SK-N-SH treated with all-trans-retinoic acid at 6 μM for 48 hours (cell line): Measurements from ENCODE around the gene KRTAP1-3.

Source experiments
- ATAC-seq: fragments of 200-7000 bp; cut with Tn5 transposase; 3 replicates; pipeline ENCODE4 v1.9.1; 2020; ENCODE audit warnings: mild to moderate bottlenecking, moderate library complexity
- ARNTL ChIP-seq: fragments of 450-650 bp; formaldehyde crosslinking; IDR thresholded peaks from 2 replicates; pipeline ENCODE4 v1.5.0; 2020; ENCODE audit warnings: low read depth, mild to moderate bottlenecking, moderate library complexity, borderline replicate concordance
- BACH2 ChIP-seq: fragments of 250-450 bp; sonication (Bioruptor Pico); IDR thresholded peaks from 2 replicates; pipeline ENCODE4 v1.9.0; 2021; ENCODE audit warnings: mild to moderate bottlenecking, borderline replicate concordance
- CSDC2 ChIP-seq: fragments of 250-450 bp; sonication (Bioruptor Pico); IDR thresholded peaks from 2 replicates; pipeline ENCODE4 v1.5.0; 2020; ENCODE audit warnings: mild to moderate bottlenecking, moderate library complexity
- ESRRG ChIP-seq: fragments of 250-450 bp; sonication (Bioruptor Pico); IDR thresholded peaks from 2 replicates; pipeline ENCODE4 v1.6.1; 2021; ENCODE audit warnings: mild to moderate bottlenecking
- GLIS3 ChIP-seq: fragments of 250-450 bp; sonication (Bioruptor Pico); IDR thresholded peaks from 2 replicates; pipeline ENCODE4 v1.5.0; 2020; ENCODE audit warnings: mild to moderate bottlenecking, moderate library complexity
- ISL1 ChIP-seq: fragments of 250-450 bp; sonication (Bioruptor Pico); IDR thresholded peaks from 2 replicates; pipeline ENCODE4 v2.1.2; 2022; ENCODE audit warnings: mild to moderate bottlenecking, moderate library complexity
- OSR1 ChIP-seq: fragments of 250-450 bp; sonication (Bioruptor Pico); IDR thresholded peaks from 2 replicates; pipeline ENCODE4 v1.8.0; 2022; ENCODE audit warnings: moderate library complexity, mild to moderate bottlenecking, inconsistent platforms
- PATZ1 ChIP-seq: fragments of 250-450 bp; sonication (Bioruptor Pico); IDR thresholded peaks from 2 replicates; pipeline ENCODE4 v1.8.0; 2020; ENCODE audit warnings: mild to moderate bottlenecking, moderate library complexity, borderline replicate concordance
- PPARA ChIP-seq: fragments of 250-450 bp; sonication (Bioruptor Pico); IDR thresholded peaks from 2 replicates; pipeline ENCODE4 v1.5.0; 2020; ENCODE audit warnings: mild to moderate bottlenecking, borderline replicate concordance
- RARB ChIP-seq: fragments of 250-450 bp; sonication (Bioruptor Pico); IDR thresholded peaks from 2 replicates; pipeline ENCODE4 v1.8.0; 2021; ENCODE audit warnings: mild to moderate bottlenecking, moderate library complexity
- SNAI2 ChIP-seq: fragments of 250-450 bp; sonication (Bioruptor Pico); IDR thresholded peaks from 2 replicates; pipeline ENCODE4 v1.5.0; 2020; ENCODE audit warnings: mild to moderate bottlenecking, moderate library complexity
- TCF4 ChIP-seq: fragments of 250-450 bp; sonication (Bioruptor Pico); IDR thresholded peaks from 2 replicates; pipeline ENCODE4 v1.8.0; 2021; ENCODE audit warnings: mild to moderate bottlenecking, moderate library complexity, borderline replicate concordance
- TOX ChIP-seq: fragments of 250-450 bp; sonication (Bioruptor Pico); IDR thresholded peaks from 2 replicates; pipeline ENCODE4 v1.8.0; 2021; ENCODE audit warnings: mild to moderate bottlenecking, moderate library complexity, borderline replicate concordance
- TSHZ2 ChIP-seq: fragments of 250-450 bp; sonication (Bioruptor Pico); IDR thresholded peaks from 2 replicates; pipeline ENCODE4 v1.5.0; 2020; ENCODE audit warnings: mild to moderate bottlenecking, moderate library complexity
- ZC3H10 ChIP-seq: fragments of 250-450 bp; sonication (Bioruptor Pico); IDR thresholded peaks from 2 replicates; pipeline ENCODE4 v1.5.1; 2021; ENCODE audit warnings: mild to moderate bottlenecking, moderate library complexity
- ZFP3 ChIP-seq: fragments of 250-450 bp; sonication (Bioruptor Pico); IDR thresholded peaks from 2 replicates; pipeline ENCODE4 v1.5.0; 2020; ENCODE audit warnings: mild to moderate bottlenecking, moderate library complexity
- ZFP30 ChIP-seq: fragments of 450-650 bp; formaldehyde crosslinking; IDR thresholded peaks from 2 replicates; pipeline ENCODE4 v1.5.0; 2022; ENCODE audit warnings: mild to moderate bottlenecking, moderate library complexity
- ZNF565 ChIP-seq: fragments of 450-650 bp; formaldehyde crosslinking; conservative IDR thresholded peaks from 2 replicates; pipeline ENCODE4 v1.5.0; 2020; ENCODE audit warnings: low read depth, mild to moderate bottlenecking, moderate library complexity
- ZNF70 ChIP-seq: fragments of 450-650 bp; formaldehyde crosslinking; IDR thresholded peaks from 2 replicates; pipeline ENCODE4 v1.5.0; 2020; ENCODE audit warnings: mild to moderate bottlenecking, moderate library complexity
- TF ChIP-seq, protein P1 (sequence below): fragments of 250-450 bp; sonication (Bioruptor Pico); IDR thresholded peaks from 2 replicates; pipeline ENCODE4 v1.8.0; 2021; ENCODE audit warnings: low read depth, mild to moderate bottlenecking, moderate library complexity, borderline replicate concordance
- TF ChIP-seq, protein P2 (sequence below): fragments of 250-450 bp; sonication (Bioruptor Pico); IDR thresholded peaks from 2 replicates; pipeline ENCODE4 v1.5.1; 2021; ENCODE audit warnings: mild to moderate bottlenecking, moderate library complexity

Gene KRTAP1-3

DNA sequence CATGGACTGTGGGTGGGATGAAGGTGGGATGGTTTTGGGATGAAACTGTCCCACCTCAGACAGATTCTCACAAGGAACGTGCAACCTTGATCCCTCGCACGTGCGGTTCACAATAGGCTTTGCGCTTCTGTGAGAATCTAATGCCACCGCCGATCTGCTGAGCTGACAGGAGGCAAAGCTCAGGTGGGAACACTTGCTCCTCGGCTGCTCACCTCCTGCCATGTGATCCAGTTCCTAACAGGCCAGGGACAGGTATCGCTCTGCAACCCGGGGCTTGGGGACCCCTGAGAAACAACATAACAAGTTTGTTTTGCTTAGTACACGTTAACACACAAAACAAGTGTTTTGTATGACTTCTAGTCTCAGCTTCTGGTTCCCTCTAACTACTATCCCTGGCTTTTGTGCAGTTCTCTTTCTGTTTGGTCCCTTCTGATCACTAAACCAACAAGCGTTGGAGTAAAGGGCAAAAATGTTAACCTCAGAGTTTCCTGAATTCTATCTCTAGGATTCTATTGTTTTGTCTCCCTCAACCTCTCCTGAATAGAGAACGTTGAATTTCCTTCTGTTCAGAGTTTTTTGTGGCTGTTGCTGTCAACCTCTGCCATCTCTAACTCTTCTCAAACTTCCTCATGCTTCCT, 18.0 kb downstream of the KRTAP1-3 start:
- no peak for TF ChIP-seq ARNTL
- no peak for TF ChIP-seq ZFP3 (CRISPR knock-in tag)
- no peak for TF ChIP-seq ZNF565 (CRISPR knock-in tag)
- no peak for TF ChIP-seq SNAI2 (CRISPR knock-in tag)
- TF ChIP-seq ISL1 (CRISPR knock-in tag), result no peak
- no peak for TF ChIP-seq PATZ1 (CRISPR knock-in tag)
- TF ChIP-seq, protein P1, sequence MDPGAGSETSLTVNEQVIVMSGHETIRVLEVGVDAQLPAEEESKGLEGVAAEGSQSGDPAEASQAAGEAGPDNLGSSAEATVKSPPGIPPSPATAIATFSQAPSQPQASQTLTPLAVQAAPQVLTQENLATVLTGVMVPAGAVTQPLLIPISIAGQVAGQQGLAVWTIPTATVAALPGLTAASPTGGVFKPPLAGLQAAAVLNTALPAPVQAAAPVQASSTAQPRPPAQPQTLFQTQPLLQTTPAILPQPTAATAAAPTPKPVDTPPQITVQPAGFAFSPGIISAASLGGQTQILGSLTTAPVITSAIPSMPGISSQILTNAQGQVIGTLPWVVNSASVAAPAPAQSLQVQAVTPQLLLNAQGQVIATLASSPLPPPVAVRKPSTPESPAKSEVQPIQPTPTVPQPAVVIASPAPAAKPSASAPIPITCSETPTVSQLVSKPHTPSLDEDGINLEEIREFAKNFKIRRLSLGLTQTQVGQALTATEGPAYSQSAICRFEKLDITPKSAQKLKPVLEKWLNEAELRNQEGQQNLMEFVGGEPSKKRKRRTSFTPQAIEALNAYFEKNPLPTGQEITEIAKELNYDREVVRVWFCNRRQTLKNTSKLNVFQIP (CRISPR knock-in tag), result no peak
- no peak for ATAC-seq

- TF ChIP-seq ZFP30 (CRISPR knock-in tag) (no peak), TCF4 (no peak), PPARA (no peak), TSHZ2 (CRISPR knock-in tag) (no peak), ESRRG (CRISPR knock-in tag) (no peak), ZNF70 (CRISPR knock-in tag) (no peak), OSR1 (no peak)
- TF ChIP-seq, protein P2, sequence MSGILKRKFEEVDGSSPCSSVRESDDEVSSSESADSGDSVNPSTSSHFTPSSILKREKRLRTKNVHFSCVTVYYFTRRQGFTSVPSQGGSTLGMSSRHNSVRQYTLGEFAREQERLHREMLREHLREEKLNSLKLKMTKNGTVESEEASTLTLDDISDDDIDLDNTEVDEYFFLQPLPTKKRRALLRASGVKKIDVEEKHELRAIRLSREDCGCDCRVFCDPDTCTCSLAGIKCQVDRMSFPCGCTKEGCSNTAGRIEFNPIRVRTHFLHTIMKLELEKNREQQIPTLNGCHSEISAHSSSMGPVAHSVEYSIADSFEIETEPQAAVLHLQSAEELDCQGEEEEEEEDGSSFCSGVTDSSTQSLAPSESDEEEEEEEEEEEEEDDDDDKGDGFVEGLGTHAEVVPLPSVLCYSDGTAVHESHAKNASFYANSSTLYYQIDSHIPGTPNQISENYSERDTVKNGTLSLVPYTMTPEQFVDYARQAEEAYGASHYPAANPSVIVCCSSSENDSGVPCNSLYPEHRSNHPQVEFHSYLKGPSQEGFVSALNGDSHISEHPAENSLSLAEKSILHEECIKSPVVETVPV (CRISPR knock-in tag), result no peak
- ATAC-seq, result no peak
Observed at GRCh38 chr17:41015454-41015853, 19.2 kb downstream of the KRTAP1-3 start.

DNA sequence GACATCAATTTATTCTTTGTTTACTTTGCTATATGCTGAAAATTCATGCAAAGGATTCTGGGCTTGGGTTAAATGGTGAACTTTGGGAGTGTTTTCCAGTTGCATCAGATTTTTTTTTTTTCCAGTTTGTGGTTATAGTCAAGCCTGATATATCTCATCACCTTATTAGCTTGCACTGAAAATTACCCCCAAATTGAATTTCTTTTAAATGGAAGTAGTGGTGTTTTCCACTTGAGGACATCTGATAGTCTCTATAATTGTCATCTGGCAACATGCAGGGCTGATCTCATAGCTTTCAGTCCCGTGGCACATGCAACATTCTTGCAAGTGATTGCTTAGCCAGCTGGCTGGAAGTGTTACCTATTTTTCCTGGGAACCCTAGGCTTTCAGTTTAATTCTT, 21.1 kb downstream of the KRTAP1-3 start:
- no peak for ATAC-seq
- TF ChIP-seq ZFP30 (CRISPR knock-in tag), result no peak
- no peak for TF ChIP-seq OSR1
- no peak for TF ChIP-seq ISL1 (CRISPR knock-in tag)
- no peak for TF ChIP-seq GLIS3
- TF ChIP-seq ZFP3 (CRISPR knock-in tag), result no peak
- TF ChIP-seq ARNTL, result no peak
- no peak for TF ChIP-seq ZNF70 (CRISPR knock-in tag)
- no peak for TF ChIP-seq RARB
- TF ChIP-seq TCF4, result no peak
- TF ChIP-seq, protein P2 (CRISPR knock-in tag), result no peak
- TF ChIP-seq PATZ1 (CRISPR knock-in tag), result no peak
- TF ChIP-seq CSDC2, result no peak
- no peak for TF ChIP-seq ZC3H10 (CRISPR knock-in tag)
- TF ChIP-seq ESRRG (CRISPR knock-in tag), result no peak
- no peak for TF ChIP-seq TOX (CRISPR knock-in tag)
- no peak for TF ChIP-seq BACH2 (CRISPR knock-in tag)
